ENCODE data around the gene N4BP2.

N4BP2 gene

DNA sequence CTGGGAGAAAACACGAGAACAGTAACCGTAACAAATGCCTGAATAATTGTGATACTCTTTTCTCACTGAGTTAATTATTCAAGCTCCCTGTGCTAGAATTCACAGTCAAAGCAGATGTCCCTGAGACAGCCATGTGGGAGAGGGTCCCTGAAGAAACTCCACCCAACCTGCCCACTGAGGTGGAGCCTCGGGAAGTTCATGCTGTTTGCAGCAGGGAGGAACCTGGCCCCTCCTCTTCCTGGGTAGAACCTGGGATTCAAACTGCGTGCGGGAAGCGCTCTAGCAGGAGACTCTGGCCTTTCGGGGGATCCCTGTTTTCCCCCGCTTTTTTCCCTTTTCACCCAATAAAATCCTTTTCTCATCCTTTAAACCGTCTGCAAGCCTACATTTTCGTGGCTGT, 120.0 kb downstream of the N4BP2 start:
- Histone ChIP-seq H3K36me3 (ENCODE audit: insufficient read depth) (no peaks in the 10 kb centered on the region), H3K27ac (no peak overlapping the region), H4K20me1 (ENCODE audit: insufficient read depth) (no peaks in the 10 kb centered on the region), H3K4me2 (no peak overlapping the region), H3K9ac (no peak overlapping the region), H2AFZ (ENCODE audit: low read depth) (no peak overlapping the region), H3K79me2 (ENCODE audit: insufficient read depth, low read depth) (no peaks in the 10 kb centered on the region), H3K4me3 (IDR thresholded peaks at IDR 0.05; ENCODE audit: insufficient read depth, low read depth, low read length) (no peak overlapping the region), H3K27me3 (ENCODE audit: insufficient read depth, low read depth) (no peaks in the 10 kb centered on the region), H3K4me1 (ENCODE audit: low read depth, poor library complexity, severe bottlenecking) (peaks cover 5% of the 10 kb centered on the region)
- TF ChIP-seq, protein P1, sequence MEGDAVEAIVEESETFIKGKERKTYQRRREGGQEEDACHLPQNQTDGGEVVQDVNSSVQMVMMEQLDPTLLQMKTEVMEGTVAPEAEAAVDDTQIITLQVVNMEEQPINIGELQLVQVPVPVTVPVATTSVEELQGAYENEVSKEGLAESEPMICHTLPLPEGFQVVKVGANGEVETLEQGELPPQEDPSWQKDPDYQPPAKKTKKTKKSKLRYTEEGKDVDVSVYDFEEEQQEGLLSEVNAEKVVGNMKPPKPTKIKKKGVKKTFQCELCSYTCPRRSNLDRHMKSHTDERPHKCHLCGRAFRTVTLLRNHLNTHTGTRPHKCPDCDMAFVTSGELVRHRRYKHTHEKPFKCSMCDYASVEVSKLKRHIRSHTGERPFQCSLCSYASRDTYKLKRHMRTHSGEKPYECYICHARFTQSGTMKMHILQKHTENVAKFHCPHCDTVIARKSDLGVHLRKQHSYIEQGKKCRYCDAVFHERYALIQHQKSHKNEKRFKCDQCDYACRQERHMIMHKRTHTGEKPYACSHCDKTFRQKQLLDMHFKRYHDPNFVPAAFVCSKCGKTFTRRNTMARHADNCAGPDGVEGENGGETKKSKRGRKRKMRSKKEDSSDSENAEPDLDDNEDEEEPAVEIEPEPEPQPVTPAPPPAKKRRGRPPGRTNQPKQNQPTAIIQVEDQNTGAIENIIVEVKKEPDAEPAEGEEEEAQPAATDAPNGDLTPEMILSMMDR (conservative IDR thresholded peaks at IDR 0.05; ENCODE audit: low read depth, low read length), result no peak

DNA sequence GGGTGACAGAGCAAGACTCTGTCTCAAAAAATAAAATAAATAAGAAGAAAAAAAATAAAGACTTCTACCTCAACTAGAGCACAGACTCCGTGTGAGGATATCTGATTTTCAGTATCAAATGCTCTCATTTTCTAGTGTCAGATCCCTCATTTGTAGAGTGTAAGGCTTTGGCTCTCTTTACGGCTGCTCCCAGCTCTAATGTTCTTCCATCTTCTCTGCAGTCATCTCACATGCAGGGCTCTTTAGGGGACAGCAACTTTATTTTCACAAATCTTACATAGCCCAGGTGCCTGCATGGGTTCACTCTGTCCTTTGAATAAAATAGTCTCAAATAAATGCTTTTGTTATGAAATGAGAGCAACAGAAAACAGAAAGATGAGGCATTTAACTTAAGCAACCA, 120.9 kb downstream of the N4BP2 start:
- Histone ChIP-seq H4K20me1 (ENCODE audit: insufficient read depth) (no peaks in the 10 kb centered on the region), H2AFZ (ENCODE audit: low read depth) (no peak overlapping the region), H3K4me2 (no peak overlapping the region), H3K27ac (no peak overlapping the region), H3K36me3 (ENCODE audit: insufficient read depth) (no peaks in the 10 kb centered on the region), H3K4me3 (IDR thresholded peaks at IDR 0.05; ENCODE audit: insufficient read depth, low read depth, low read length) (no peak overlapping the region), H3K79me2 (ENCODE audit: insufficient read depth, low read depth) (no peaks in the 10 kb centered on the region), H3K4me1 (ENCODE audit: low read depth, poor library complexity, severe bottlenecking) (peaks cover 5% of the 10 kb centered on the region), H3K27me3 (ENCODE audit: insufficient read depth, low read depth) (no peaks in the 10 kb centered on the region), H3K9ac (no peak overlapping the region)
- TF ChIP-seq, protein P1 (conservative IDR thresholded peaks at IDR 0.05; ENCODE audit: low read depth, low read length), result no peak

DNA sequence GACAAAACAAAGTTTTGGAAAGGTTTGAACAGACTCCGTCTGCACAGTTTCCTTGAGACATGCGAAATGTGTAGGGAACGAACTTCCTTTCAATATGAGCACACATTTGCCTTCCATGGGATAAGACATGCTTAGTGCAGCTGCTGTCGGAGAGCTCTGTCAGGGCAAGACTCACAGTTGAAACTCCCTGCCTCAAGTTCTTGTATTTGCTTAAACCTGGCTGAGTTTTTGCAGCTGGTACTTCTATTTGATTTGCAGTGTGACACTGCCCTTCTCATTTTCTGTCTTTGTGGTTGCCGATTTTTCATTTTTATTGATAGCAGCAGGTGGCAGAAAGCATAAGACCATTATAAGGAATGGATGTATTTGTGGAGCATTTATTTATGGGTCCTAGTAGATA, 122.0 kb downstream of the N4BP2 start:
- H3K4me3 ChIP-seq (IDR thresholded peaks at IDR 0.05; ENCODE audit: insufficient read depth, low read depth, low read length), result no peak overlapping the region
- no peaks in the 10 kb centered on the region for H3K36me3 ChIP-seq (ENCODE audit: insufficient read depth)
- TF ChIP-seq, protein P1 (conservative IDR thresholded peaks at IDR 0.05; ENCODE audit: low read depth, low read length), result no peak
- H3K27ac ChIP-seq, result no peak overlapping the region
- H4K20me1 ChIP-seq (ENCODE audit: insufficient read depth), result no peaks in the 10 kb centered on the region
- no peak overlapping the region for H3K4me2 ChIP-seq
- H2AFZ ChIP-seq (ENCODE audit: low read depth), result no peak overlapping the region
- no peak overlapping the region for H3K9ac ChIP-seq
- no peaks in the 10 kb centered on the region for H3K27me3 ChIP-seq (ENCODE audit: insufficient read depth, low read depth)
- H3K4me1 ChIP-seq (ENCODE audit: low read depth, poor library complexity, severe bottlenecking), result peaks cover 5% of the 10 kb centered on the region
- no peaks in the 10 kb centered on the region for H3K79me2 ChIP-seq (ENCODE audit: insufficient read depth, low read depth)

DNA sequence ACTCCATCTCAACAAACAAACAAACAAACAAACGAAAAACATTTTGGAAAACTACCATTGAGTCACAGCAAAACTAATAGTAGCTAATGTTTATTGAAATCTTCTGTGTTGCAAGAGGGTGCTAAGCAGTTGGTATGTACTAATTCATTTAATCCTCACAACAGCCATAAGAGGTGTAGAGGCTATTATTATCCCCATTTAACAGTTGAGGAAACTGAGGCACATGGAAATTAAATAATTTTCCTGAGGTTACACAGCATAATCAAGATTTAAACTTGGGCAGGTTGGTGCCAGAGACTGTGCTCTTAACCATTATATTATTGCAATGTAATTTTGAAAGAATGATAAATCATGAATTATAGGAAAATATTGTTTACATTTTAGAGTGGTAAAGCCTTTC, 122.7 kb downstream of the N4BP2 start:
- peaks cover 11% of the 10 kb centered on the region for H3K4me1 ChIP-seq (ENCODE audit: low read depth, poor library complexity, severe bottlenecking)
- no peaks in the 10 kb centered on the region for H3K36me3 ChIP-seq (ENCODE audit: insufficient read depth)
- H4K20me1 ChIP-seq (ENCODE audit: insufficient read depth), result no peaks in the 10 kb centered on the region
- H3K27me3 ChIP-seq (ENCODE audit: insufficient read depth, low read depth), result no peaks in the 10 kb centered on the region
- H3K79me2 ChIP-seq (ENCODE audit: insufficient read depth, low read depth), result no peaks in the 10 kb centered on the region
- no peak overlapping the region for H3K9ac ChIP-seq
- TF ChIP-seq, protein P1 (conservative IDR thresholded peaks at IDR 0.05; ENCODE audit: low read depth, low read length), result no peak
- no peak overlapping the region for H3K27ac ChIP-seq
- H2AFZ ChIP-seq (ENCODE audit: low read depth), result no peak overlapping the region
- no peak overlapping the region for H3K4me3 ChIP-seq (IDR thresholded peaks at IDR 0.05; ENCODE audit: insufficient read depth, low read depth, low read length)
- no peak overlapping the region for H3K4me2 ChIP-seq

Data from KMS-11 (cell line).